PC-3 (cell line): Measurements from ENCODE around the gene DIS3L2. TPM values are rescaled to one million over a fixed set of nuclear protein-coding genes. Genes with fewer than 3 reads are reported as not detected.
"Not testable (repeated sequence)": the region's sequence is repeated elsewhere in the genome, so short reads cannot be mapped to it uniquely, and the experiment has no call there.

Source experiments
- ATAC-seq: fragments of 200-7000 bp; cut with Tn5 transposase; 2 replicates; pipeline ENCODE4 v1.9.1; 2020; ENCODE audit warnings: mild to moderate bottlenecking, moderate library complexity
- BruUV-seq: library from RNA; stranded (reverse); fragments of 400-500 nt; replicated peaks from 2 replicates; lab custom pipeline; 2021; lab: Mats Ljungman, UMichigan
- CTCF ChIA-PET: fragments of 300-600 bp; sonication (Branson Sonifier 250); formaldehyde crosslinking; loops from one replicate; lab custom pipeline; 2022; ENCODE audit warnings: antibody characterized with exemption; lab: Charles Lee
- POLR2A ChIA-PET: fragments of 300-600 bp; sonication (Branson Sonifier 250); formaldehyde crosslinking; loops from one replicate; lab custom pipeline; 2022; ENCODE audit warnings: antibody characterized with exemption; ENCODE audit not compliant: unreplicated experiment; lab: Charles Lee
- DNase-seq: peaks from one replicate; pipeline ENCODE4 v3.0.0-alpha.2; 2015
- H2AFZ ChIP-seq: fragments of 300-600 bp; sonication (generic); 2 replicates; pipeline ENCODE4 v1.6.0; 2016; ENCODE audit warnings: antibody characterized with exemption, low read length
- H3F3A ChIP-seq: fragments of 300-600 bp; sonication (generic); one replicate; pipeline ENCODE4 v1.6.0; 2017; ENCODE audit warnings: antibody characterized with exemption, low read length, control low read depth, mild to moderate bottlenecking; ENCODE audit not compliant: unreplicated experiment
- H3K27ac ChIP-seq: fragments of 300-600 bp; sonication (generic); 2 replicates; pipeline ENCODE4 v1.5.1; 2016; ENCODE audit warnings: mild to moderate bottlenecking, low read length
- H3K27me3 ChIP-seq: fragments of 300-600 bp; sonication (generic); 2 replicates; pipeline ENCODE4 v1.6.1; 2016; ENCODE audit warnings: low read length, mixed read lengths
- H3K36me3 ChIP-seq: fragments of 300-600 bp; sonication (generic); 2 replicates; pipeline ENCODE4 v1.6.1; 2016; ENCODE audit warnings: low read depth, mixed run types, low read length, mixed read lengths
- H3K4me1 ChIP-seq: fragments of 300-600 bp; sonication (generic); 2 replicates; pipeline ENCODE4 v1.5.1; 2016; ENCODE audit warnings: low read length; ENCODE audit not compliant: insufficient read depth
- H3K4me2 ChIP-seq: fragments of 300-600 bp; sonication (generic); 2 replicates; pipeline ENCODE4 v1.6.0; 2016; ENCODE audit warnings: low read length
- H3K4me3 ChIP-seq: fragments of 300-600 bp; sonication (generic); 2 replicates; pipeline ENCODE4 v1.5.1; 2016; ENCODE audit warnings: mild to moderate bottlenecking, low read length, mixed read lengths
- H3K79me2 ChIP-seq: fragments of 300-600 bp; sonication (generic); 2 replicates; pipeline ENCODE4 v1.6.1; 2017; ENCODE audit warnings: low read length, mixed read lengths
- H3K9ac ChIP-seq: fragments of 300-600 bp; sonication (generic); 2 replicates; pipeline ENCODE4 v1.6.0; 2016; ENCODE audit warnings: mild to moderate bottlenecking, low read length
- H3K9me2 ChIP-seq: fragments of 300-600 bp; sonication (generic); replicated peaks from 2 replicates; pipeline ENCODE4 v1.6.1; 2016; ENCODE audit warnings: mixed run types, low read length, mixed read lengths
- H3K9me3 ChIP-seq: fragments of 300-600 bp; sonication (generic); 2 replicates; pipeline ENCODE4 v1.6.1; 2016; ENCODE audit warnings: low read length, mixed read lengths
- H4K20me1 ChIP-seq: fragments of 300-600 bp; sonication (generic); 2 replicates; pipeline ENCODE4 v1.6.1; 2016; ENCODE audit warnings: low read length, mixed read lengths
- EZH2 ChIP-seq: fragments of 300-600 bp; sonication (generic); IDR thresholded peaks from one replicate; pipeline ENCODE4 v1.6.1; 2017; ENCODE audit warnings: antibody characterized with exemption, mild to moderate bottlenecking, low read length; ENCODE audit not compliant: unreplicated experiment
- EZH2phosphoT487 ChIP-seq: fragments of 300-600 bp; sonication (generic); IDR thresholded peaks from 2 replicates; pipeline ENCODE4 v1.6.1; 2018; ENCODE audit warnings: mild to moderate bottlenecking, antibody characterized with exemption, low read length, borderline replicate concordance
- intact Hi-C: fragments of 100-400 bp; cut with micrococcal nuclease; formaldehyde crosslinking; loops from 2 replicates; pipeline ENCODE4 v1.9.0; 2023
- total RNA-seq: library from RNA; depleted of rRNA; stranded (reverse); fragments of >200 nt; gene quantifications from 2 replicates; pipeline ENCODE4 v1.2.3, GENCODE V29; 2014
- TF ChIP-seq, protein P1 (sequence below): fragments of 300-600 bp; sonication (generic); conservative IDR thresholded peaks from 2 replicates; pipeline ENCODE4 v1.5.1; 2017; ENCODE audit warnings: antibody characterized with exemption, low read depth, mild to moderate bottlenecking, low read length

The DIS3L2 gene
- total RNA-seq, 1 experiment from 2014 or later: 22.8 TPM

DNA sequence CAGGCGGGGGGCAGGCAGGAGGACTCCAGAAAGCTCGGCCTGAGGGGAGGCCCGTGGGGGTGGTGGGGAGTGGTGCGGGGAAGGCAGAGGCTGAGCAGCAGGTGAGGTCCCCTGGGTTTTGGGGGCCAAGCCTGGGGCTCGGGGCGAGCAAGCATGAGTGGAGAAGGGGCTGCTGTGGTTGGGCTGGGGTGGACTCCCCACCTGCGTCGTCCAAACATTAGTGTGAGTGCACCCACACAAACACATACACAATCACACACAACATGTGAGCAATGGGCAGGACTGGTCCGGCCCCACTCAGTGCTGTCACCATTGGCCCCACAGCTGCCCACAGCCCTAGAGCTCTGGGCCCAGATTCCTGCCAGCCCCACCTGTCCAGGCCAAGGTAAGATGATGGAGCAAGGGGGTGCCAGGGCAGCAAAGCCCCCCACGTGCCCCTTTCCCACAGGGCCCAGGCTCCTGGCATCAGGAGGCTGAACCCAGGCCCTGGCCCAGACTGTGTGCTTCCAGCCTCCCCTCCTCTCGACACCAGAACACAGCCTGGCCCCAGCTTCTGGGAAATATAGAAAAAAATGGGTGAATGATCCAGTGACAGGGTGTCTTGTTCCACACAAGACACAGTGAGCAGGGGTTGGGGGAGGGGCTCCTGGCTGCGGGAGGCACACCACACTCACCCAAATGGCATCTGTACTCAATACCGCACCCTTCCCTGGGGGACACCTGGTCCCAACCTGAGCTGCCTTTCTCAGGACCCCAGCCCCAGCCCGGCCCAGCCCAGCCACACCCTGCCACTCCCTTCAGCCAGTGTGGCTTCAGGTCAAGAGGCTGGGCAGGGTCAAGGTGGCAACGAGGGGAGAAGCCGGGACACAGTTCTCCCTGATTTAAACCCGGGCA lies 416.6 kb downstream of the DIS3L2 start:
- no peaks in the 10 kb centered on the region for H3F3A ChIP-seq
- H3K9me2 ChIP-seq: no peaks in the 10 kb centered on the region
- no peaks in the 10 kb centered on the region for H3K79me2 ChIP-seq
- DNase-seq (peak; percentile 74), ATAC-seq (peak; percentile 85)
- H4K20me1 ChIP-seq: no peaks in the 10 kb centered on the region
- H3K4me1 ChIP-seq: peaks cover 15% of the 10 kb centered on the region; the same call in 1 of the 2 replicates
- BruUV-seq: TSS peak; percentile 55
- 0 out of 2 replicates have a peak overlapping the region, but pooled peaks have one; percentile 8 for H3K9ac ChIP-seq
- POLR2A ChIA-PET: interaction anchor here (0.6 kb wide), 2 partner anchors 10 to 347 kb away, joined by 3 to 5 read pairs; no protein-coding TSS in a partner anchor
- H3K36me3 ChIP-seq: no peaks in the 10 kb centered on the region
- peak overlapping the region; percentile 35 for H3K4me2 ChIP-seq
- H2AFZ ChIP-seq: peak overlapping the region; percentile 37; the same call in 1 of the 2 replicates
- H3K9me3 ChIP-seq: no peaks in the 10 kb centered on the region
- no peaks in the 10 kb centered on the region for H3K27me3 ChIP-seq
- CTCF ChIA-PET: interaction anchor here (1.1 kb wide), 1 partner anchor 13 kb away, joined by 4 read pairs; no protein-coding TSS in a partner anchor
- intact Hi-C loops: no loop called here
- H3K4me3 ChIP-seq: no peak overlapping the region
- H3K27ac ChIP-seq: peak overlapping the region; percentile 14; the same call in 1 of the 2 replicates
- TF ChIP-seq EZH2 (no peak), EZH2phosphoT487 (no peak)
- TF ChIP-seq, protein P1, sequence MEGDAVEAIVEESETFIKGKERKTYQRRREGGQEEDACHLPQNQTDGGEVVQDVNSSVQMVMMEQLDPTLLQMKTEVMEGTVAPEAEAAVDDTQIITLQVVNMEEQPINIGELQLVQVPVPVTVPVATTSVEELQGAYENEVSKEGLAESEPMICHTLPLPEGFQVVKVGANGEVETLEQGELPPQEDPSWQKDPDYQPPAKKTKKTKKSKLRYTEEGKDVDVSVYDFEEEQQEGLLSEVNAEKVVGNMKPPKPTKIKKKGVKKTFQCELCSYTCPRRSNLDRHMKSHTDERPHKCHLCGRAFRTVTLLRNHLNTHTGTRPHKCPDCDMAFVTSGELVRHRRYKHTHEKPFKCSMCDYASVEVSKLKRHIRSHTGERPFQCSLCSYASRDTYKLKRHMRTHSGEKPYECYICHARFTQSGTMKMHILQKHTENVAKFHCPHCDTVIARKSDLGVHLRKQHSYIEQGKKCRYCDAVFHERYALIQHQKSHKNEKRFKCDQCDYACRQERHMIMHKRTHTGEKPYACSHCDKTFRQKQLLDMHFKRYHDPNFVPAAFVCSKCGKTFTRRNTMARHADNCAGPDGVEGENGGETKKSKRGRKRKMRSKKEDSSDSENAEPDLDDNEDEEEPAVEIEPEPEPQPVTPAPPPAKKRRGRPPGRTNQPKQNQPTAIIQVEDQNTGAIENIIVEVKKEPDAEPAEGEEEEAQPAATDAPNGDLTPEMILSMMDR: no peak

DNA sequence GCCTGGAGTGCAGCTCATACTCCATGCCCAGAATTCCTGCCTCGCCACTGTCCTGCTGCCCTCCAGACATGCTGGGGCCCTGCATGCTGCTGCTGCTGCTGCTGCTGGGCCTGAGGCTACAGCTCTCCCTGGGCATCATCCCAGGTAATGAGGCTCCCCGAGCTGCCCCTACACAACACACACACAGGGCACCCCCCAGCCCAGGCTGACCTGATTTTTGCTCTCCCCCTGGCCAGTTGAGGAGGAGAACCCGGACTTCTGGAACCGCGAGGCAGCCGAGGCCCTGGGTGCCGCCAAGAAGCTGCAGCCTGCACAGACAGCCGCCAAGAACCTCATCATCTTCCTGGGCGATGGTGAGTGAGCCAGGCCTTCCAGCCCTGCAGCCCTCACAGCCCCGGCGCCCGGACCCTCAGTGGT lies 417.2 kb downstream of the DIS3L2 start, which contains the start of gene ALPP:
Gene ALPP, plus strand, starts transcription at position 17 of the 417 bp plus-strand sequence. Its CDS starts 52 bp downstream, at position 69.
- peak within 1 kb of the TSS; percentile 35 for H3K4me2 ChIP-seq
- H3K4me3 ChIP-seq, H3K9me3 ChIP-seq, POLR2A ChIA-PET, DNase-seq, H3F3A ChIP-seq, H4K20me1 ChIP-seq, H3K36me3 ChIP-seq, H3K9me2 ChIP-seq, H3K27me3 ChIP-seq, intact Hi-C loops, H3K79me2 ChIP-seq: not testable (repeated sequence)
- H3K9ac ChIP-seq: peak within 1 kb of the TSS; percentile 8; the same call in 1 of the 2 replicates
- CTCF ChIA-PET: interaction anchor here (1.1 kb wide), 1 partner anchor 13 kb away, joined by 4 read pairs; no protein-coding TSS in a partner anchor
- H3K27ac ChIP-seq: peak within 1 kb of the TSS; percentile 14; the same call in 1 of the 2 replicates
- BruUV-seq: TSS peak; percentile 84
- ATAC-seq: peak; percentile 53
- H2AFZ ChIP-seq: peak within 1 kb of the TSS; percentile 37; the same call in 1 of the 2 replicates
- H3K4me1 ChIP-seq: peaks cover 15% of the 10 kb centered on the region; the same call in 1 of the 2 replicates

DNA sequence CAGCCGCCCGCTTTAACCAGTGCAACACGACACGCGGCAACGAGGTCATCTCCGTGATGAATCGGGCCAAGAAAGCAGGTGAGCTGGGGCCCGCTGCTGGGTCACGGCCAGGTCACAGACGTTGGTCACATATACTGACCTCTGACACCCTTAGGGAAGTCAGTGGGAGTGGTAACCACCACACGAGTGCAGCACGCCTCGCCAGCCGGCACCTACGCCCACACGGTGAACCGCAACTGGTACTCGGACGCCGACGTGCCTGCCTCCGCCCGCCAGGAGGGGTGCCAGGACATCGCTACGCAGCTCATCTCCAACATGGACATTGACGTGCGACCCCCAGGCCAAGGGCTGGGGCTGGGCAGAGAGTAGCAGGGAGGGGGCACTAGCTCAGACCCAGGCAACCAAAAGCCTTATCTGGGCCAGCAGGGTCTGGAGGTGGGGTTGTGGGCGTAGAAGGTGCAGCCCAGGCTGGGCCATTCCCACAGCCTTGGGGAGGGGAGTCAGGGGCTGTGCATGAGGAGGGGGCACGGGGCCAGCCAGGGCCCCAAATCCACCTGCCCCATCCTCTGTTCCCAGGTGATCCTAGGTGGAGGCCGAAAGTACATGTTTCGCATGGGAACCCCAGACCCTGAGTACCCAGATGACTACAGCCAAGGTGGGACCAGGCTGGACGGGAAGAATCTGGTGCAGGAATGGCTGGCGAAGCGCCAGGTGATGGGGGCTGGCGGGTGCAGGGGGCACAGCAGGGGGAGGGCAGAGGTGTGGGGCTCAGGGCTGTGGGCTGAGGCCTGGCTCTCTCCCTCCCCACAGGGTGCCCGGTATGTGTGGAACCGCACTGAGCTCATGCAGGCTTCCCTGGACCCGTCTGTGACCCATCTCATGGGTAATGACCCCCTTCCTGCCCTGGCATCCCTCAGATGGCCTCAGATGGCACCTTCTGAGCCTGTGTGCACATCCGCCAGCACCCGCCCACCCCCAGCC lies 418.4 kb downstream of the DIS3L2 start:
- H3K27ac ChIP-seq, H3K9me2 ChIP-seq, H4K20me1 ChIP-seq, intact Hi-C loops, CTCF ChIA-PET, H3K4me3 ChIP-seq, ATAC-seq, H3K27me3 ChIP-seq, DNase-seq, POLR2A ChIA-PET, H3K4me2 ChIP-seq, H3K36me3 ChIP-seq, H3F3A ChIP-seq, H3K9ac ChIP-seq, H3K79me2 ChIP-seq, H3K9me3 ChIP-seq, H2AFZ ChIP-seq, BruUV-seq: not testable (repeated sequence)
- peaks cover 15% of the 10 kb centered on the region; the same call in 1 of the 2 replicates for H3K4me1 ChIP-seq

DNA sequence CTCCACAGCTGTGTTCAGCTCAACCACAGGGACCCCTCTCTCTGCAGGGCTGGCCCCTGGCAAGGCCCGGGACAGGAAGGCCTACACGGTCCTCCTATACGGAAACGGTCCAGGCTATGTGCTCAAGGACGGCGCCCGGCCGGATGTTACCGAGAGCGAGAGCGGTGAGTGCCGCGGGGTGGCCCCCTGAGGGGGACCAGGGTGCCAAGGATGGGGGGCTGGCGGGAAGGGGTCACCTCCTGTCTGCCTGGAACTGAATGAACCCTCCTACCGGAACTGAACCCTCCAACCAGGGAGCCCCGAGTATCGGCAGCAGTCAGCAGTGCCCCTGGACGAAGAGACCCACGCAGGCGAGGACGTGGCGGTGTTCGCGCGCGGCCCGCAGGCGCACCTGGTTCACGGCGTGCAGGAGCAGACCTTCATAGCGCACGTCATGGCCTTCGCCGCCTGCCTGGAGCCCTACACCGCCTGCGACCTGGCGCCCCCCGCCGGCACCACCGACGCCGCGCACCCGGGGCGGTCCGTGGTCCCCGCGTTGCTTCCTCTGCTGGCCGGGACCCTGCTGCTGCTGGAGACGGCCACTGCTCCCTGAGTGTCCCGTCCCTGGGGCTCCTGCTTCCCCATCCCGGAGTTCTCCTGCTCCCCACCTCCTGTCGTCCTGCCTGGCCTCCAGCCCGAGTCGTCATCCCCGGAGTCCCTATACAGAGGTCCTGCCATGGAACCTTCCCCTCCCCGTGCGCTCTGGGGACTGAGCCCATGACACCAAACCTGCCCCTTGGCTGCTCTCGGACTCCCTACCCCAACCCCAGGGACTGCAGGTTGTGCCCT lies 419.9 kb downstream of the DIS3L2 start:
- H3K9ac ChIP-seq, H3K4me2 ChIP-seq, H3K9me3 ChIP-seq, DNase-seq, H2AFZ ChIP-seq, BruUV-seq, H3K4me3 ChIP-seq, H3K27me3 ChIP-seq, H3K36me3 ChIP-seq, POLR2A ChIA-PET, H3F3A ChIP-seq, H4K20me1 ChIP-seq, CTCF ChIA-PET, ATAC-seq, H3K79me2 ChIP-seq, intact Hi-C loops, H3K27ac ChIP-seq, H3K9me2 ChIP-seq: not testable (repeated sequence)
- H3K4me1 ChIP-seq: peaks cover 27% of the 10 kb centered on the region; the same call in 1 of the 2 replicates
